Neuronal stem cell (in vitro differentiated cells): ENCODE data around the gene SPSB3.

Source experiments
- DNase-seq: peaks from one replicate; pipeline ENCODE4 v3.0.0-alpha.2; 2013; ENCODE audit warnings: low spot score
- H2AFZ ChIP-seq: one replicate; pipeline ENCODE4 v1.6.1; 2013; ENCODE audit warnings: mild to moderate bottlenecking, low read length, inconsistent platforms
- H2AK5ac ChIP-seq: 2 replicates; pipeline ENCODE4 v1.6.1; 2013; ENCODE audit warnings: low read depth, mild to moderate bottlenecking, inconsistent platforms, low read length, moderate library complexity, mixed read lengths
- H2BK120ac ChIP-seq: 2 replicates; pipeline ENCODE4 v1.6.1; 2013; ENCODE audit warnings: low read depth, mild to moderate bottlenecking, inconsistent platforms, low read length, moderate library complexity, mixed read lengths
- H2BK12ac ChIP-seq: one replicate; pipeline ENCODE4 v1.6.1; 2013; ENCODE audit warnings: low read length, inconsistent platforms
- H2BK15ac ChIP-seq: 2 replicates; pipeline ENCODE4 v1.6.1; 2013; ENCODE audit warnings: mild to moderate bottlenecking, low read length, inconsistent platforms, mixed read lengths
- H2BK5ac ChIP-seq: one replicate; pipeline ENCODE4 v1.6.1; 2013; ENCODE audit warnings: inconsistent platforms, mild to moderate bottlenecking, low read length, moderate library complexity
- H3K14ac ChIP-seq: one replicate; pipeline ENCODE4 v1.6.1; 2013; ENCODE audit warnings: low read length, inconsistent platforms
- H3K18ac ChIP-seq: 2 replicates; pipeline ENCODE4 v1.6.1; 2013; ENCODE audit warnings: low read length, inconsistent platforms
- H3K23ac ChIP-seq: 2 replicates; pipeline ENCODE4 v1.6.1; 2013; ENCODE audit warnings: low read depth, mild to moderate bottlenecking, mixed read lengths, low read length, inconsistent platforms; ENCODE audit not compliant: poor library complexity
- H3K27ac ChIP-seq: replicated peaks from 3 replicates; pipeline ENCODE4 v1.5.1; 2013; ENCODE audit warnings: low read length, inconsistent platforms
- H3K27me3 ChIP-seq, 3 experiments: 2 replicates each; pipeline ENCODE4 v1.6.1; 2013; ENCODE audit warnings: low read length in 3 of 3, mild to moderate bottlenecking in 2 of 3, inconsistent platforms in 1 of 3, low read depth in 1 of 3, mixed read lengths in 1 of 3, moderate library complexity in 1 of 3; ENCODE audit not compliant: control insufficient read depth in 3 of 3, insufficient read depth in 3 of 3
- H3K36me3 ChIP-seq, 2 donors: replicated peaks in 1 of 2; 2 replicates each; pipeline ENCODE4 v1.6.1; 2013; ENCODE audit warnings: low read length in 2 of 2; ENCODE audit not compliant: control insufficient read depth in 2 of 2, insufficient read depth in 2 of 2
- H3K4ac ChIP-seq: 2 replicates; pipeline ENCODE4 v1.6.1; 2013; ENCODE audit warnings: inconsistent platforms, mild to moderate bottlenecking, low read length, moderate library complexity
- H3K4me1 ChIP-seq, 2 donors: 1 replicate in 1 of 2; 2 replicates in 1 of 2; pipeline ENCODE4 v1.6.1; 2013; ENCODE audit warnings: low read length in 2 of 2, low read depth in 1 of 2; ENCODE audit not compliant: control insufficient read depth in 2 of 2, insufficient read depth in 1 of 2
- H3K4me2 ChIP-seq: one replicate; pipeline ENCODE4 v1.6.1; 2013; ENCODE audit warnings: mild to moderate bottlenecking, low read length, inconsistent platforms; ENCODE audit not compliant: insufficient read depth, poor library complexity, severe bottlenecking
- H3K4me3 ChIP-seq, 2 donors: 2 replicates each; pipeline ENCODE4 v1.5.1; 2013; ENCODE audit warnings: low read length in 2 of 2, mild to moderate bottlenecking in 2 of 2, inconsistent platforms in 1 of 2, moderate library complexity in 1 of 2
- H3K79me1 ChIP-seq: one replicate; pipeline ENCODE4 v1.6.1; 2013; ENCODE audit warnings: low read depth, mild to moderate bottlenecking, inconsistent platforms, low read length, moderate library complexity
- H3K9ac ChIP-seq: one replicate; pipeline ENCODE4 v1.6.1; 2013; ENCODE audit warnings: mild to moderate bottlenecking, low read depth, low read length, inconsistent platforms; ENCODE audit not compliant: poor library complexity
- H3K9me3 ChIP-seq, 2 donors: replicated peaks in 1 of 2; 2 replicates each; pipeline versions ENCODE3 to v1.6.1; 2013; ENCODE audit warnings: low read length in 2 of 2, mild to moderate bottlenecking in 2 of 2, inconsistent platforms in 1 of 2, low read depth in 1 of 2, mixed read lengths in 1 of 2, moderate library complexity in 1 of 2; ENCODE audit not compliant: control insufficient read depth in 2 of 2, insufficient read depth in 1 of 2
- H4K8ac ChIP-seq: one replicate; pipeline ENCODE4 v1.6.1; 2013; ENCODE audit warnings: low read depth, mild to moderate bottlenecking, inconsistent platforms, low read length, moderate library complexity
- H4K91ac ChIP-seq: one replicate; pipeline ENCODE4 v1.6.1; 2013; ENCODE audit warnings: low read length, low read depth, mild to moderate bottlenecking, inconsistent platforms; ENCODE audit not compliant: poor library complexity
- WGBS, 2 donors: extraction: QIAGEN DNeasy Blood & Tissue Kit; methylation state at CpG; one replicate each; pipeline ENCODE4 v1.1.7; 2013; ENCODE audit warnings: missing lambda C conversion rate in 2 of 2, mixed read lengths in 1 of 2; ENCODE audit not compliant: insufficient read length in 2 of 2, insufficient replicate concordance in 1 of 2; ENCODE audit errors: extremely low coverage in 2 of 2; 5-methylcytosine and 5-hydroxymethylcytosine counted together

SPSB3 gene

GRCh38 chr16:1745900-1746692 is 36.3 kb downstream of the SPSB3 start:
- H3K14ac ChIP-seq: no peak overlapping the region
- H2AFZ ChIP-seq: no peak overlapping the region
- H3K4me3 ChIP-seq: no peak overlapping the region
- no peak overlapping the region for H4K91ac ChIP-seq
- H2BK5ac ChIP-seq: no peak overlapping the region
- no peak for DNase-seq
- H3K36me3 ChIP-seq: peaks cover 35 to 82% of the 10 kb centered on the region in 2 donors
- no peak overlapping the region for H4K8ac ChIP-seq
- H3K9me3 ChIP-seq: peaks cover 0 to 1% of the 10 kb centered on the region in 2 donors
- H2AK5ac ChIP-seq: no peak overlapping the region
- H2BK15ac ChIP-seq: no peak overlapping the region
- H2BK12ac ChIP-seq: peak overlapping the region; percentile 41
- no peak overlapping the region for H3K4ac ChIP-seq
- no peak overlapping the region for H3K27ac ChIP-seq
- no peak overlapping the region for H3K18ac ChIP-seq
- WGBS, 2 donors: no CpG with 5 or more reads among the region's 29 CpGs
- H3K9ac ChIP-seq: no peak overlapping the region
- H3K79me1 ChIP-seq: peaks cover 1% of the 10 kb centered on the region
- no peak overlapping the region for H3K23ac ChIP-seq
- no peaks in the 10 kb centered on the region for H3K4me1 ChIP-seq
- no peaks in the 10 kb centered on the region for H3K27me3 ChIP-seq
- no peak overlapping the region for H3K4me2 ChIP-seq
- H2BK120ac ChIP-seq: no peak overlapping the region

GRCh38 chr16:1745181-1745899 is 37.0 kb downstream of the SPSB3 start:
- H3K9me3 ChIP-seq: peaks cover 0 to 3% of the 10 kb centered on the region in 2 donors
- no peaks in the 10 kb centered on the region for H3K4me1 ChIP-seq
- no peak overlapping the region for H3K18ac ChIP-seq
- no CpG with 5 or more reads among the region's 25 CpGs for WGBS, 2 donors
- H3K23ac ChIP-seq: no peak overlapping the region
- no peak overlapping the region for H4K91ac ChIP-seq
- no peak overlapping the region for H2BK15ac ChIP-seq
- peaks cover 41 to 82% of the 10 kb centered on the region in 2 donors for H3K36me3 ChIP-seq
- H3K27ac ChIP-seq: no peak overlapping the region
- H2AK5ac ChIP-seq: no peak overlapping the region
- no peak overlapping the region for H2AFZ ChIP-seq
- H3K14ac ChIP-seq: no peak overlapping the region
- DNase-seq: no peak
- no peak overlapping the region for H2BK12ac ChIP-seq
- no peak overlapping the region for H3K4me3 ChIP-seq
- H2BK120ac ChIP-seq: no peak overlapping the region
- no peak overlapping the region for H3K4me2 ChIP-seq
- H4K8ac ChIP-seq: no peak overlapping the region
- no peak overlapping the region for H2BK5ac ChIP-seq
- peaks cover 8% of the 10 kb centered on the region for H3K79me1 ChIP-seq
- no peak overlapping the region for H3K9ac ChIP-seq
- no peak overlapping the region for H3K4ac ChIP-seq
- no peaks in the 10 kb centered on the region for H3K27me3 ChIP-seq

- H2BK5ac ChIP-seq: no peak overlapping the region
- H3K4me1 ChIP-seq: no peaks in the 10 kb centered on the region
- H2AFZ ChIP-seq: no peak overlapping the region
- no peak overlapping the region for H2BK120ac ChIP-seq
- H3K27me3 ChIP-seq: no peaks in the 10 kb centered on the region
- DNase-seq: no peak
- H4K91ac ChIP-seq: no peak overlapping the region
- peak overlapping the region; percentile 60 for H3K9ac ChIP-seq
- H4K8ac ChIP-seq: no peak overlapping the region
- no peak overlapping the region for H3K23ac ChIP-seq
- no peak overlapping the region for H3K4me3 ChIP-seq
- H3K18ac ChIP-seq: no peak overlapping the region
- no peak overlapping the region for H3K14ac ChIP-seq
- peaks cover 42 to 82% of the 10 kb centered on the region in 2 donors for H3K36me3 ChIP-seq
- peaks cover 9% of the 10 kb centered on the region for H3K79me1 ChIP-seq
- no CpG with 5 or more reads among the region's 24 CpGs for WGBS, 2 donors
- no peak overlapping the region for H3K27ac ChIP-seq
- H2AK5ac ChIP-seq: no peak overlapping the region
- peaks cover 0 to 13% of the 10 kb centered on the region in 2 donors for H3K9me3 ChIP-seq
- no peak overlapping the region for H2BK15ac ChIP-seq
- no peak overlapping the region for H3K4ac ChIP-seq
- no peak overlapping the region for H3K4me2 ChIP-seq
- no peak overlapping the region for H2BK12ac ChIP-seq
These were observed 38.0 kb downstream of the SPSB3 start for GRCh38 chr16:1744338-1744840.
